ENCODE results near the gene CACNA1E. TPM values are rescaled to one million over a fixed set of nuclear protein-coding genes. Genes with fewer than 3 reads are reported as not detected.
"Not testable (repeated sequence)": the region's sequence is repeated elsewhere in the genome, so short reads cannot be mapped to it uniquely, and the experiment has no call there.

Gene CACNA1E
- total RNA-seq, 1 experiment from 2014 or later: not detected

- no TSS peak for BruUV-seq (replicated peaks)
- intact Hi-C loops (cut with micrococcal nuclease; ENCODE audit: unreplicated experiment): no loop called here
- Histone ChIP-seq H3K9me3 (ENCODE audit: low read depth, low read length, poor library complexity, severe bottlenecking) (no peaks in the 10 kb centered on the region), H3K4me1 (ENCODE audit: insufficient read depth, low read length, poor library complexity, severe bottlenecking) (no peaks in the 10 kb centered on the region), H3K36me3 (ENCODE audit: insufficient read depth, low read length, poor library complexity, severe bottlenecking) (no peaks in the 10 kb centered on the region), H3K27ac (ENCODE audit: low read depth, low read length, poor library complexity, severe bottlenecking) (no peak overlapping the region), H3K4me3 (ENCODE audit: low read depth, low read length, poor library complexity, severe bottlenecking) (no peak overlapping the region), H3K27me3 (replicated peaks; ENCODE audit: insufficient read depth, low read depth, low read length, poor library complexity) (peaks cover 59% of the 10 kb centered on the region)
- ChIA-PET CTCF (no interaction called here), POLR2A (ENCODE audit: low non-redundant PET) (no interaction called here)
- no peak for DNase-seq (ENCODE audit: low spot score)
- TF ChIP-seq, protein P1, sequence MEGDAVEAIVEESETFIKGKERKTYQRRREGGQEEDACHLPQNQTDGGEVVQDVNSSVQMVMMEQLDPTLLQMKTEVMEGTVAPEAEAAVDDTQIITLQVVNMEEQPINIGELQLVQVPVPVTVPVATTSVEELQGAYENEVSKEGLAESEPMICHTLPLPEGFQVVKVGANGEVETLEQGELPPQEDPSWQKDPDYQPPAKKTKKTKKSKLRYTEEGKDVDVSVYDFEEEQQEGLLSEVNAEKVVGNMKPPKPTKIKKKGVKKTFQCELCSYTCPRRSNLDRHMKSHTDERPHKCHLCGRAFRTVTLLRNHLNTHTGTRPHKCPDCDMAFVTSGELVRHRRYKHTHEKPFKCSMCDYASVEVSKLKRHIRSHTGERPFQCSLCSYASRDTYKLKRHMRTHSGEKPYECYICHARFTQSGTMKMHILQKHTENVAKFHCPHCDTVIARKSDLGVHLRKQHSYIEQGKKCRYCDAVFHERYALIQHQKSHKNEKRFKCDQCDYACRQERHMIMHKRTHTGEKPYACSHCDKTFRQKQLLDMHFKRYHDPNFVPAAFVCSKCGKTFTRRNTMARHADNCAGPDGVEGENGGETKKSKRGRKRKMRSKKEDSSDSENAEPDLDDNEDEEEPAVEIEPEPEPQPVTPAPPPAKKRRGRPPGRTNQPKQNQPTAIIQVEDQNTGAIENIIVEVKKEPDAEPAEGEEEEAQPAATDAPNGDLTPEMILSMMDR (conservative IDR thresholded peaks at IDR 0.05; ENCODE audit: low read depth, low read length): no peak
- TF ChIP-seq EZH2 (IDR thresholded peaks at IDR 0.05; ENCODE audit: borderline replicate concordance, low read depth, low read length, poor library complexity, severe bottlenecking): no peak
Measured at GRCh38 chr1:181541458-181541857, 58.1 kb downstream of the CACNA1E start.

- ChIA-PET POLR2A (ENCODE audit: low non-redundant PET) (no interaction called here), CTCF (no interaction called here)
- Histone ChIP-seq H3K36me3 (ENCODE audit: insufficient read depth, low read length, poor library complexity, severe bottlenecking) (no peaks in the 10 kb centered on the region), H3K9me3 (ENCODE audit: low read depth, low read length, poor library complexity, severe bottlenecking) (no peaks in the 10 kb centered on the region), H3K27ac (ENCODE audit: low read depth, low read length, poor library complexity, severe bottlenecking) (no peak overlapping the region), H3K4me3 (ENCODE audit: low read depth, low read length, poor library complexity, severe bottlenecking) (no peak overlapping the region), H3K4me1 (ENCODE audit: insufficient read depth, low read length, poor library complexity, severe bottlenecking) (no peaks in the 10 kb centered on the region), H3K27me3 (replicated peaks; ENCODE audit: insufficient read depth, low read depth, low read length, poor library complexity) (peaks cover 63% of the 10 kb centered on the region)
- DNase-seq (ENCODE audit: low spot score): no peak
- TF ChIP-seq, protein P1 (conservative IDR thresholded peaks at IDR 0.05; ENCODE audit: low read depth, low read length): no peak
- no peak for TF ChIP-seq EZH2 (IDR thresholded peaks at IDR 0.05; ENCODE audit: borderline replicate concordance, low read depth, low read length, poor library complexity, severe bottlenecking)
- BruUV-seq (replicated peaks): no TSS peak
- intact Hi-C loops (cut with micrococcal nuclease; ENCODE audit: unreplicated experiment): no loop called here
Measured at GRCh38 chr1:181541947-181542346, 58.6 kb downstream of the CACNA1E start.

DNA sequence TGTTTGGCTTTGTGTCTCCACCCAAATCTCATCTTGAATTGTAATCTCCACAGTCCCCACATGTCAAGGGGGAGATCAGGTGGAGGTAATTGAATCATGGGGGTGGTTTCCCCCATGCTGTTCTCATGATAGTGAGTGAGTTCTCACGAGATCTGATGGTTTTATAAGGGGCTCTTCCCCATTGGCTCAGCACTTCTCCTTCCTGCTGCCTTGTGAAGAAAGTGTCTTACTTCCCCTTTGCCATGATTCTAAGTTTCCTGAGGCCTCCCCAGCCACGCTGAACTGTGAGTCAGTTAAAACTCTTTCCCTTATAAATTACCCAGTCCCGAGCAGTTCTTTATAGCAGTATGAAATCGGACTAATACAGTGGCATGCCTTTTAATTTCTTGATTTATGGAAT lies 59.1 kb downstream of the CACNA1E start:
- CTCF ChIA-PET; DNase-seq (ENCODE audit: low spot score); POLR2A ChIA-PET (ENCODE audit: low non-redundant PET); BruUV-seq (replicated peaks); H3K27ac ChIP-seq (ENCODE audit: low read depth, low read length, poor library complexity, severe bottlenecking); H3K4me1 ChIP-seq (ENCODE audit: insufficient read depth, low read length, poor library complexity, severe bottlenecking); H3K36me3 ChIP-seq (ENCODE audit: insufficient read depth, low read length, poor library complexity, severe bottlenecking); H3K9me3 ChIP-seq (ENCODE audit: low read depth, low read length, poor library complexity, severe bottlenecking); intact Hi-C loops (cut with micrococcal nuclease; ENCODE audit: unreplicated experiment); H3K4me3 ChIP-seq (ENCODE audit: low read depth, low read length, poor library complexity, severe bottlenecking): not testable (repeated sequence)
- H3K27me3 ChIP-seq (replicated peaks; ENCODE audit: insufficient read depth, low read depth, low read length, poor library complexity): peaks cover 68% of the 10 kb centered on the region

DNA sequence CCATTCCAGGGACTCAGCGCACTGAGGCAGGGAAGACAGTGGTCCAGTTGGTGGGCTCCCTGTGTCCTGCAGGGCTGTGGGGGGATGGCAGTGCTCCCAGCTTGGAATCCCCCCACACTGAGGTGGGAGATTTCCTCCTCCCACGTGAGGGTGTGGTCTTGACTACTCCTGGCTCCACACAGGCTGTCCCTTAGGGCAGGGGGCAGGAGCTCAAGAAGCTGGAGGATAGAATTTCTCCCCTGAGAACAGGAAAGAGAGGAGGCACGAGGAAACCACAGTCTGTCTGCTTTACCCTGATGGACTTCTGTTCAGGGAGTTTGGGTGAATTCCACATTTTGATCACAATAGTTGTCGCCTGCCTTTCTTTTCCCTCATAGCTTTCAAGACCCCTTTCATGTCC lies 62.1 kb downstream of the CACNA1E start:
- BruUV-seq (replicated peaks): no TSS peak
- no peak for DNase-seq (ENCODE audit: low spot score)
- Histone ChIP-seq H3K9me3 (ENCODE audit: low read depth, low read length, poor library complexity, severe bottlenecking) (no peaks in the 10 kb centered on the region), H3K36me3 (ENCODE audit: insufficient read depth, low read length, poor library complexity, severe bottlenecking) (no peaks in the 10 kb centered on the region), H3K4me3 (ENCODE audit: low read depth, low read length, poor library complexity, severe bottlenecking) (no peak overlapping the region), H3K27ac (ENCODE audit: low read depth, low read length, poor library complexity, severe bottlenecking) (no peak overlapping the region), H3K27me3 (replicated peaks; ENCODE audit: insufficient read depth, low read depth, low read length, poor library complexity) (peaks cover 81% of the 10 kb centered on the region), H3K4me1 (ENCODE audit: insufficient read depth, low read length, poor library complexity, severe bottlenecking) (no peaks in the 10 kb centered on the region)
- TF ChIP-seq, protein P1 (conservative IDR thresholded peaks at IDR 0.05; ENCODE audit: low read depth, low read length): no peak
- no peak for TF ChIP-seq EZH2 (IDR thresholded peaks at IDR 0.05; ENCODE audit: borderline replicate concordance, low read depth, low read length, poor library complexity, severe bottlenecking)
- ChIA-PET CTCF (interaction anchor here (0.6 kb wide), 1 partner anchor 57 kb away, joined by 3 read pairs; no protein-coding TSS in a partner anchor), POLR2A (ENCODE audit: low non-redundant PET) (no interaction called here)
- intact Hi-C loops (cut with micrococcal nuclease; ENCODE audit: unreplicated experiment): no loop called here
